NCI-H1417 treated with DMSO at 0.1 percent for 48 hours (cell line): ENCODE results near the gene SLC19A3.
"Not testable (repeated sequence)": the region's sequence is repeated elsewhere in the genome, so short reads cannot be mapped to it uniquely, and the experiment has no call there.

ENCODE experiments used
- DNase-seq: peaks from one replicate; lab custom pipeline; 2025; lab: John Stamatoyannopoulos, UW

Gene SLC19A3

DNA sequence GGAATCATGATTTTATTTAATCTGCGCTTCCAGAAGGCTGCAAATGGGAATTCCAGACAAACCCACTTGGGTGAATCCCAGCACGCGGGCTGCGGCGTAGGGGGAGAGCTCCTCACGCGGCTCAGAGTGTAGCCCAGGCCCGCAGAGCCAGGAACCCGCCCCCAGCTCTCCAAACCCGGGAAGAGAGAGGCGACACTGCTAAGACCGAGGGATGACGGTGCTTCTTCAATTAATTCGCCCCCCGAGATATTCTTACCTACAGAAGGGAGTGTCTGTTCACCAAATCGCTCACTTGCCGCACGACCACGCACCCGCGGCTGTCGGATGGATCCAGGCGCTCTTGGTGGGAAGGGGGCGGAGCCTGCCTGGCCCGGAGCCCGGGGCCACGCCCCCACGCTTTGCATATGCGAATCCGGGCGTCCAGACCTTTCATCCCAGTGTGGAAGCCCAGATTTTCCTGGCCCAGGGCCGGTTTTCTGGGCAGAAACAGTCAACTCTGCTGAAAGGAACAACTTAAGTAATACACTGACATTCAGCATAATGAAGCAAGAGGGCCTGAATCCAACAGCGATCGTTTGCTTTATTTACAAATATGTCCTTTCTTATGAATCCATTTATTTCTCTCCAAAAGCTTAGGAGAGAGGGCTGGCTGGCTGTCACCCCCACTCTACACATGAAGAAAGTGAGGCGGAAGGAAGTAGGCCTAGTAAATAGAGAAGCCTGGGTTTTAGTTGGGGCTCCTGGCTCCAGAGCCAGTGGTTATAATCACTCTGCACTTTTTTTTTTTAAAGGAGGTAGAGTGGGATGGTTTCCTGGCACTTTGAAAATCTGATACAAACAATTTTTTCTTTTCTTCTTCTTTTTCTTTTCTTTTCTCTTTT, at the start of gene SLC19A3:
TSS of gene SLC19A3 (minus strand) at position 342 of the 881 bp plus-strand sequence. CDS start 15,710 bp downstream, outside the sequence.
- no peak for DNase-seq

DNA sequence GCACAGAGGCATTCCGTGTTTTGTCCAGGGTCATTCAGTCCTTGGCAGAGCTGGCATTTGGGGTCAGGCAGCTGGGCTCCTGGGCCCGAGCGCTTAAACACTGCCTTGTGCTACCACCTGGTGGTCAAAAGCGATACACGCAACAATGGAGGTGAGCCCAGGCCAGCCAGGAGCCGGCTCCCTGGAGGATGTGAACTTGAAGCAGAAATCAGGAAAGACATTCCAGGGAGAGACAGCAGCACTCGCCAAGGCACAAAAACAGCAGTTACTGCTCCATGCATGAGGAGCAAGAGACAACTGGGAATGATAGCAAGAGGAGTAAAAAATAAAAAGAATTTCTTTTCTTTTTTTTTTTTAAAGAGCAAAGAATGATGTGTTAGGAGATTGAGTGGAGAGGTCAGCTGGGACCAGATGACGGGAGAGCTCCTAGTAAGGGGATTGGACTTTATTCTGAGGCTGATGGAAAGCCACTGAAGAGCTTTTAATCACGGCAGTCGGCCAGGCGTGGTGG, 48.6 kb upstream of the SLC19A3 start:
- no peak for DNase-seq

DNA sequence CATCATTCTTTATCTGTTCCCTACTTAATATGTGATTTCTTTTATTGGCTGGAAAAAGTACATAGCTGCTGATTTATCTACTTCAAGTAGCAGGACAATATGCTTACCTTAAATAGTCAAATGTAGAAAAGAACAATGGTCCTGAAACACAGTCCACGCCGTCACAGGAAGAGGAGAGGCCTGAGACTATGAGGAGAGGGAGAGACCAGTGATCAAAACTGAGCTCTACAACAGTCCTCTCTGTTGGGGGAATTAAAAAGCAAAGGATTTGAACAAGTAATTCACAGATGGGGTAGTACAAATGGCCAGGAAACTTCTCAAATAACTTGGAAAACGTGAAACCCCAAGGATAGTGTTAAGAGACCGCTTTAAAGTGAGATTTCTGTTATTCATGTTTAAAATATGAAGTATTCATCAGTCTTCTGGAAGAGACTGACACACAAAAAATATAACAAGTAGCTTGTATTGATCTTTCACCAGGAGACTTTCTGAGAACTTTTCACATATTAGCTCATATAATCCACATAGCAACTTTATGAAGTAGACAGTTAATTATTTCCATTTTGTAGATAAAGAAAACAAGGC, 48.1 kb upstream of the SLC19A3 start:
- DNase-seq = no peak

DNA sequence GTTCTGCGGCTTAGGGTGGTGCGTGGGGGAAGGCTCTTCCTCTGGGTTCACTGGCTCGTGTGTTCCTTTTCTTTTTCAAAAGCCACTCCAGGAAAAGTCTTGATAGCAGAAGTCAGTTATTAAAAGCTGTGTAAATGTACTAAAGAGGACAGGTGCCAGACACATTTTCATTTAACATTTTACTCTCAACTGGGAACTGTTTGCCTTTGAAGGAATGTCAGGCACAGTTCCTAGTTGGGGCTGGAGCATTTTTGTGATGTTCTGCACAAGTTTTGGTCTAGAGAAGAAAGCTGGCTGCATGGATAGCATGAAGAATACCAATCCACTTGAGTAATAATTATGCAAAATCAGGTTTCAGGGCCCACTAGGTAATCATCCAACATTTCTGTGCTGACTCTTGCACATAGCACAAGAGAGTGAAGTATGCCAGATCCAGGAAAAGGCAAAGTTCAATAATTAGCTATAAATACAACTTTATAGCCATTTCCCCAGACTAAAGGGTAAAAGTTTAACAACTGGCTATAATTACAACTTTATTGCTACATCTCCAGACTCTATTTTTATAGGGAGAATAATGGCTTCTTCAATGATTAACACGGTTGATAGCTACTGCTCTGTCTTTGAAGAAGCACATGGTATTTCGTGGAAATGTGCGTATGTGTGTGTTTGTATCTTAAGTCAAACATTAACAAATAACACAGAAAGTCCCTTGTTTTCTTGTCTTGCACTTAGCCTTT, 44.1 kb upstream of the SLC19A3 start:
- DNase-seq = no peak

DNA sequence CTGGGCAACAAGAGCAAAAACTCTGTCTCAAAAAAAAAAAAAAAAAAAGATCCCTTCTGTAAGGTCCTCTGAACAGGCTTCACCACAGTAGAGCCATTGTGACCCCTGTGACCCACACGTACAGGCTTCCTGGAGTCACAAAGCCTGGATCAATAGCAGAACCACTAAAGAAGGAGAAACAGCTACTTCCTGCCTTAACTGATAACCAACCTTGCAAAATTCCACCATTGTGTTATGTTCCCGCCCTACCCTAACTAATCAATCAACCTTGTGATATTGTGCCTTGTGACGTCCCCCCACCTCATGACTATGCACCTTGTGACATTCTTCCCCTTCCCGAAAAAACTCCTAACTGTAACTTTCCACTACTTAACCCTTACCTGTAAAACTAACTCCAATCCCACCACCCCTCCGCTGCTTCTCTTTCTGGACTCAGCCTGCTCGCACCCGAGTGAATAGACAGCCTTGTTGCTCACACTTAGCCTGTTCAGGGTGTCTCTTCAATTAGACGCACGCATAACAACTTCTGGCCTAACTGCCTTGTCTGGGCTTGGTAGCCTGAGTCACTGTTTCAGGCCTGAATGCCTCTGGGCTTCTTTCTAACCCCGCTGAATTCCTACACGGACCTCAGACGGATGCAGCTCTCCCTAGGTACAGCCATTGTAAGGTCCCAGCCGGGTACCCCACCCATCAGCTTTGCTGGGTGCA, 41.7 kb upstream of the SLC19A3 start:
- DNase-seq = no peak

DNA sequence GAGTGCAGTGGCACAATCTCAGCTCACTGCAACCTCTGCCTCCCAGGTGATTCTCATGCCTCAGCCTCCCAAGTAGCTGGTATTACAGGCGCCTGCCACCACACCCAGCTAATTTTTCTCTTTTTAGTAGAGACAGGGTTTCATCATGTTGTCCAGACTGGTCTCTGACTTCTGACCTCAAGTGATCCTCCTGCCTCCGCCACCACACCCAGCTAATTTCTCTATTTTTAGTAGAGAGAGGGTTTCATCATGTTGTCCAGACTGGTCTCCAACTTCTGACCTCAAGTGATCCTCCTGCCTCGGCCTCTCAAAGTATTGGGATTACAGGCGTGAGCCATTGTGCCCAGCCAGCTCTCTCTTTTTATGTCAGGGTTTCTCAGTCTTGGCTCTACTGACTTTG, 38.4 kb upstream of the SLC19A3 start:
- DNase-seq = not testable (repeated sequence)

DNA sequence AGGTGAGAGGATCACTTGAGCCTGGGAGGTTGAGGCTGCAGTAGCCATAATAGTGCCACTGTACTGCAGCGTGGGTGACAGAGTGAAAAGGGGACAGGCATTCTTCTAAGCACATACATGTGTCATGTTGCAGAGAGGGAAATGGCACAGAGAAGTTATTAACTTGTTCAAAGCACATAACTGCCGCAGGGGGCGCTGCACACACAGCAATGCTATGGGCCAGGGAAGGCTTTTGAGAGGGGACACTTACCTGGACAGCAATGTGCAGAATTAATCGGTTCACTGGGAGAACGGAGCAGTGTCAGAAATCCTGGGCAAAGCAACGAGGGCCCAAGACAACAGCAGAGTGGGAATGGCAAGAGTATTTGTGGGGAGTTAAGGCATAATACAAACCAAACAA, 30.3 kb upstream of the SLC19A3 start:
- no peak for DNase-seq

DNA sequence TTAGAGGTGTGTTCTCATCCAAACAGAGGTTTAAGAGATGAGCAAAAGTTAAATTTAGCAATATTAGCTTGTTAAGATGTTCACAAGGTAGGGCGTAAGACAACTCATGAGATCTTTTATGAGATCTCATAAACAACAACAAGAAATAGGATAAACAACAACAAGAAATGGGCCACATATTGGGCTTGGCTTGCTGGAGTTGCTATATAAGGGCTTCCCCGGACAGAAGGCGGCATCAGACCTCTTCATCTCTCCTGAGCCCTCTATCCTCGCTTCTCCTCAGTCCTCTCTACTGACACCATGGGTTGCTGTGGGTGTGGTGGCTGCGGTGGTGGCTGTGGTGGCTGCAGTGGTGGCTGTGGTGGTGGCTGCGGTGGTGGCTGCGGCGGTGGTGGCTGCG, 27.8 kb upstream of the SLC19A3 start, which contains the start of gene SCYGR8:
TSS of gene SCYGR8 (plus strand) at position 301 of the 400 bp plus-strand sequence. CDS start at position 301, 0 bp downstream.
- DNase-seq = no peak

DNA sequence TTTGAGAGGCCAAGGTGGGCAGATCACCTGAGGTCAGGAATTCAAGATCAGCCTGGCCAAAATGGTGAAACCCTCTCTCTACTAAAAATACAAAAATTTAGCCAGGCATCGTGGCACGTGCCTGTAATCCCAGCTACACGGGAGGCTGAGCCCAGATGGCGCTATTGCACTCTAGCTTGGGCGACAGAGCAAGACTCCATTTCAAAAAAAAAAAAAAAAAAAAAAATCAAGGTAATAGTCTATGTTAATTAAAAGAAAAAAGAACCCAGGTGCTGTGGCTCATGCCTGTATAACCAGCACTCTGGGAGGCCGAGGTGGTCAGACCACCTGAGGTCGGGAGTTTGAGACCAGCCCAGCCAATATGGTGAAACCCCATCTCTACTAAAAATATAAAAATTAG, 22.9 kb upstream of the SLC19A3 start:
- DNase-seq = not testable (repeated sequence)

DNA sequence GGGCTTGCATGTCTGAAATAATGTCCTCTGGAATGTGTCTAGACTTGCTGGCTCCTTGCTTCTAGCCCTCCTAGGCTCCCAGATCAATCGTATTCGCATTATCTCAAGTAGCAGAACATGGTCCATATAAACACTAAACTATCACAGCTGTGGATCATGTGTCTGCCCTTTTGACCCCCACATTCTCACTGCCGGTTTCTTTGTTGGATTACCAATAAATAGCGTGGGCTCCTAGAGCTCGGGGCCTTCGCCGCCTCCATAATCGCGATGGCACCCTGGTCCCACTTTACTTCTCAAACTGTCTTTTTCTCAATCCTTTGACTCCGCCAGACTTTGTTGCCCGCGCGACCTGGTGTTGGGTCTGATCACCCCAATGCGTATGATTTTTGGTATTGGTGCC, 21.5 kb upstream of the SLC19A3 start:
- DNase-seq = no peak

DNA sequence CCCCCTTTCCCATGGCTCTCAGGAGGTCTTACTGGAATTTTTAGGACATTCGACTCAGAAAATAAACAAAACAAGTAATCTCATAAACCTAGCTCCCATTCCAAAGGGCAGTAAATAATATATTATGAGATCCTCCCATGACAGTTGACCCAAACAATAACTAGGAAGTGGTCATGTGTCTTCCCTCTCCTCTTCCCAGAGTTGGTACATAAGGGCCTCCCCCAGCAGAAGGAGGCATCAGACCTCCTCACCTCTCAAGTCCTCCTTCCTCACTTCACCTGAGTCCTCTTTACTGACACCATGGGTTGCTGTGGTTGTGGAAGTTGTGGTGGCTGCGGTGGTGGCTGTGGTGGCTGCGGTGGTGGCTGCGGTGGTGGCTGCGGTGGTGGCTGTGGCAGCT, 10.2 kb upstream of the SLC19A3 start, which contains the start of gene SCYGR7:
TSS of gene SCYGR7 (plus strand) at position 301 of the 400 bp plus-strand sequence. CDS start at position 301, 0 bp downstream.
- no peak for DNase-seq

DNA sequence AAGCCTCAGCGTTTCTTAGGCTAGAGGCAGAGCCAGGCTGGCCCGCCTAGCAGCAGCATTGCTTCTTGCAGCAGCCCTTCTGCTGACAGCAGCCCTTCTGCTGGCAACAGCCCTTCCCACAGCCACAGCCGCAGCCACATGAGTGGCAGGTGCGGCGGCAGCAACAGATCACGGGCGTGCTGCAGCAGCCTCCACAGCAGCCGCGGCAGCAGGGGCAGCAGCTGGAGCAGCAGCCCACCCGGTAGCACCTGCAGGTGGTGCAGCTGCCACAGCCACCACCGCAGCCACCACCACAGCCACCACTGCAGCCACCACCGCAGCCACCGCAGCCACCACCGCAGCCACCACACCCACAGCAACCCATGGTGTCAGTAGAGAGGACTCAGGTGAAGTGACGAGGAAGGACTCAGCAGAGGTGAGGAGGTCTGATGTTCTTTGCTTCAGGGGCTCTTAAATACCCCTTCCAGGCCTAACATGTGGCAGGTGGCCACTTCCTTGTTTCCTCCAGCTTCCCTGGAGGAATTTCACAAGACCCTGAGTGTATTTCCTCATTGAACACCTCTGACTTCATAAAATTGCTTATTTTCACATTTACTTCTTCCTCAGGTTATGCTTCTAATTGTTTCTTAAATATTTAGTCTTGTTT, 6.7 kb upstream of the SLC19A3 start, which contains the start of gene SCYGR6:
TSS of gene SCYGR6 (minus strand) at position 364 of the 646 bp plus-strand sequence. CDS start at position 364, 0 bp downstream.
- no peak for DNase-seq

DNA sequence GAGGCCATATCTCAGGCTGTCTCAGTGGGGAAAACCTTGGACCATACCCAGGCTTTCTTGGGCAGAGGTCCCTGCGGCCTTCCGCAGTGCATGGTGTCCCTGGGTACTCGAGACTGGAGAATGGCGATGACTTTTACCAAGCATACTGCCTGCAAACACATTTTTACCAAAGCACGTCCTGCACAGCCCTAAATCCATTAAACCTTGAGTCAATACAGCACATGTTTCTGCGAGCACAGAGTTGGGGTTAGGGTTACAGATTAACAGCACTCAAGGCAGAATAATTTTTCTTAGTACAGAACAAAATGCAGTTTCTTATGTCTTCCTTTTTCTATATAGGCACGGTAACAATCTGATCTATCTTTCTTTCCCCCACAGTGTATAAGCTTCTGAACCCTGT, 5.0 kb upstream of the SLC19A3 start:
- DNase-seq = not testable (repeated sequence)

DNA sequence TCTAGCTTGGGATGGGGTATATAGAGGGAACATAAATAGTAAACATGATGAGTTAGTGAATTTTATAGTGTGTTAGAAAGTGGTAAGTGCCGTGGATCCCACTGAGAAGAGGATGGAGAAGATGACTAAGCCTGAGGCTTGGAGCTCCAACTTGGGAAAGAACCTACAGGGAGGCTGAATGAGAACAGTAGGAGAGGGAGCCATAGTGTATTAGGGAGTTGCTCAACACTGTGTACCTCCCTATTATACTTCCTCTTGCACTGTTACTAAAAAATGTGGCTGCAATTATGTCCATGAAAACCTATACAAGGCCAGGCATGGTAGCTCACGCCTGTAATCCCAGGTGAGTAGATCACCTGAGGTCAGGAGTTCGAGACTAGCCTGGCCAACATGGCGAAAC, 2.9 kb upstream of the SLC19A3 start:
- no peak for DNase-seq

DNA sequence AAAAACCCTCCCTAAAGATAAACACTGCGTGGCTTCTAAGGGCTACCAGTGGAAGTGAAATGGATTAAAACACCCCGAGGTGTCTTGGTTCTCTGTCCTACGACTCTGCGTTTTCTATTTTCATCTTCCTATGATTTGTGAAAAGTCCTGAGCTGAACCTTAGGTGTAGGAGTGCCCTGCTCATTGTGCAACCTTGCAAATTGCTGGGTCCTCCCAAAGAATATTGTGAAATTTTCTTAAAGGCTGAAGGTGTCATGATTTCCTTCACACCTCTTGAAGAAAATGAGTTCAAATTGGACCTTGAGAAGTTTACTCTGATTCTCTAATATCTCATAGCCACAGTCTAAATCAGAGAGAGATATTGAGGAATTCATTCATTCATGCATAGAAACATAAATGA, 1.8 kb upstream of the SLC19A3 start:
- DNase-seq = no peak

DNA sequence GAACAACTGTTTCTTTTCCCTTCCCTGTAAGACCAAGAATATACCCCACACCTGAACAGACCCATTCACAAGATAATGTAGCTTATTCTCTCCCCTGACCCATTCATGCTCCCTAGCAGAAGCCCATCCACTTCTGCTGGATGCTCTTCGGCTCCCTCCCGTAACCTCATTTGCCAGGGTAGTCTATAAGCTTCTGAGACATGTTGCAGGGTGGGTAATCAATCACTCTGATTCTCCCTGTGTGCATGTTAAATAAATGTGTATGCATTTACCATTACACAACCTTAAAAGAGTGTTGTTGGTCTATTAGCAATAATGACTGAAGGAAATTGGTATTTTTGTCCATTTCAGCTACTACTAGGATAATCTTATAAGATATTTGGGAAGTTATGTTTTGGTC, 1.3 kb downstream of the SLC19A3 start:
- no peak for DNase-seq

DNA sequence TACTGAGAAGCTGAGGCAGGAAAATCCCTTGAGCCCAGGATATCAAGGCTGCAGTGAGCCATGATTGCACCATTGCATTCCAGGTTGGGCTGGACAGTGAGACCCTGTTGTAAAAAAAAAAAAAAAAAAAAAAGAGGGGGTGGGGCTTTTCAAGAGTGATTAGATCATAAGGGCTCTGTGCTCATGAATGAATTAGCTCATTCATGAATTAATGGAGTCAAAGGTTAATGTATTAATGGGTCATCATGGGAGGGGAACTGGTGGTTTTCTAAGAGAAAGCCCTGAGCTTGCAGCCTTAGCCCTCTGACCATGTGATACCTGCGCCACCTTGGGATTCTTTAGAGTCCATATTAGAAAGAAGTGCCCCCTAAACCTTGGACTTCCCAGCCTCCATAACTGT, 4.5 kb downstream of the SLC19A3 start:
- DNase-seq = no peak

DNA sequence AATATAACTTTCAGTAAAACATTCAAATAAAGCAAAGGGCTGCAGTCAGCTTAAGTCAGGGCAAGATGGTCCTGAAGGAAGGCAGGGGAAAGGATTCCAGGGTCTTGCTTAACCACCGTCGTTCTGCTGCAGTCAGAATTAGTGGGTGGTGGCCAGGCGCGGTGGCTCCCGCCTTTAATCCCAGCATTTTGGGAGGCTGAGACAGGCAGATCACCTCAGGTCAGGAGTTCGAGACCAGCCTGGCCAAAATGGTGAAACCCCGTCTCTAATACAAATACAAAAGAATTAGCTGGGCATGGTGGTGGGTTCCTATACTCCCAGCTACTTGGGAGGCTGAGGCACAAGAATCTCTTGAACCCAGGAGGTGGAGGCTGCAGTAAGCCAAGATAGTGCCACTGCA, 6.8 kb downstream of the SLC19A3 start:
- no peak for DNase-seq

DNA sequence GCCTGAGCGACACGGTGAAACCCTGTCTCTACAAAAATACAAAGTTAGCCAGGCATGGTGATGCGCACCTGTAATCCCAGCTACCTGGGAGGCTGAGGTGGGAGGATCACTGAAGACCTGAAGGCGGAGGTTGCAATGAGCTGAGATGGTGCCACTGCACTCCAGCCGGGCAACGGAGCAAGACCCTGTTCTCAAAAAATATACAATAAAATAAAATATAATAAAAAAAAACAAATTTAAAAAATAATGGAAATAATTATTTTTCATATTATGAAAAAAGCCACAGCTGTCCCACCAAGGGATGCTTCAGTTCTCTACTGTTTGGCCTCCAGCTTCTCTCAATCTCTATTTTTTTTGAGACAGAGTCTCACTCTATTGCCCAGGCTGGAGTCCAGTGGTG, 10.4 kb downstream of the SLC19A3 start:
- no peak for DNase-seq

DNA sequence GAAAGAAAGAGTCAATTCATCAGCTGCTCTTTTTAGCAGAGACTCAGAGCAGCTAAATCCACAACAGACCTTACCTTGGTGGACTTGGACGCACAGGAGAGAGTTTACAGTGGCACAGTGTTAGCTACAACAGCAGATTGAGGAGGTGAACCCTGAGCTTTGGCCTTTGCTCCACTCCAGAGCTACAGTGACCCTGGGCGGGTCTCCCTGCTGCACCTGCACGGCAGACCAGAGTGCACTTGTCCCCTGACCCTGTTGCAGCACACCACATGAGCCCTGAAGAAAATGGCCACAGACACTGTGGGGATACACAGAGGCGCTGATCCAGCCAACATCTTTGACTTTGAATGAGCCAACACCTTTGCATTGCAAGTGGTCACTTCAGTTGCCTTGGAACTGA, 11.0 kb downstream of the SLC19A3 start:
- DNase-seq = no peak

DNA sequence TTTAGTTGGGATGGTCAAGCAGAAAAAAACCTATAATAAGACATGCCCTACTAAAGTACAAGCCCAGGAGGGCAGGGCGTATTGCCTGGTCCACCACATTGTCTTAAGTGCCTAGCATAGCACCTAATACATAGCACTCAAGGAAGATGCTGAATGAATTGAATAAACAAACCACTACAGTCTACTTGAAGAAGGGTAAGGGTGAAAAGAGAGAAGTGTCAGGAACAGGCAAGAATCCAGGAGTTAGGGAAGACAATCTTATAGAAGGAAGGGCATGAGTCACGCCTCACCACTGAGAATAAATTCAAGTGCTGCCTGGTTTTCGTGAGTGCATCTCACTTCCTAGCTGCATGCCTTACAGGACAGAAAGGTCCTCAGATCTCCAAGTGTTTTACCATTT, 13.9 kb downstream of the SLC19A3 start:
- DNase-seq = no peak
